H9 (cell line): ENCODE results near the gene TSKU. TPM values are rescaled to one million over a fixed set of nuclear protein-coding genes. Genes with fewer than 3 reads are reported as not detected.

Source experiments
- DNase-seq: peaks from one replicate; pipeline ENCODE4 v3.0.0-alpha.2; 2017
- H2AFZ ChIP-seq: one replicate; pipeline ENCODE4 v1.6.1; 2013; ENCODE audit warnings: mild to moderate bottlenecking, low read length, control low read depth, moderate library complexity
- H2AK5ac ChIP-seq: 2 replicates; pipeline ENCODE4 v1.6.1; 2013; ENCODE audit warnings: low read length, control low read depth, mixed read lengths; ENCODE audit not compliant: insufficient read length
- H2BK120ac ChIP-seq: one replicate; pipeline ENCODE4 v1.6.1; 2013; ENCODE audit warnings: low read depth, mild to moderate bottlenecking, low read length, control low read depth, inconsistent platforms; ENCODE audit not compliant: poor library complexity, severe bottlenecking
- H2BK12ac ChIP-seq: 2 replicates; pipeline ENCODE4 v1.6.1; 2013; ENCODE audit warnings: low read length, control low read depth, mixed read lengths, low read depth; ENCODE audit not compliant: insufficient read length
- H2BK15ac ChIP-seq: 2 replicates; pipeline ENCODE4 v1.6.1; 2013; ENCODE audit warnings: low read depth, low read length, control low read depth
- H2BK20ac ChIP-seq: one replicate; pipeline ENCODE4 v1.6.1; 2013; ENCODE audit warnings: low read depth, mild to moderate bottlenecking, low read length, control low read depth, inconsistent platforms; ENCODE audit not compliant: poor library complexity, severe bottlenecking
- H2BK5ac ChIP-seq: 2 replicates; pipeline ENCODE4 v1.6.1; 2013; ENCODE audit warnings: low read length, control low read depth, mixed read lengths; ENCODE audit not compliant: insufficient read length
- H3K14ac ChIP-seq: 2 replicates; pipeline ENCODE4 v1.6.1; 2013; ENCODE audit warnings: low read length, control low read depth; ENCODE audit not compliant: insufficient read depth
- H3K18ac ChIP-seq: 2 replicates; pipeline ENCODE4 v1.6.1; 2013; ENCODE audit warnings: low read depth, mild to moderate bottlenecking, mixed read lengths, low read length, control low read depth; ENCODE audit not compliant: insufficient read length
- H3K23ac ChIP-seq: 2 replicates; pipeline ENCODE4 v1.6.1; 2013; ENCODE audit warnings: low read length, control low read depth, mixed read lengths, low read depth; ENCODE audit not compliant: insufficient read length
- H3K23me2 ChIP-seq: 2 replicates; pipeline ENCODE4 v1.6.1; 2013; ENCODE audit warnings: low read depth, mild to moderate bottlenecking, mixed read lengths, low read length, control low read depth; ENCODE audit not compliant: insufficient read length, poor library complexity, severe bottlenecking
- H3K27ac ChIP-seq: 2 replicates; pipeline ENCODE4 v1.5.1; 2013; ENCODE audit warnings: low read length, control low read depth, mixed read lengths, low read depth; ENCODE audit not compliant: insufficient read length
- H3K27me3 ChIP-seq: 2 replicates; pipeline ENCODE4 v1.6.1; 2013; ENCODE audit warnings: low read length, control low read depth, inconsistent platforms; ENCODE audit not compliant: insufficient read depth
- H3K4ac ChIP-seq: 2 replicates; pipeline ENCODE4 v1.6.1; 2013; ENCODE audit warnings: low read depth, mild to moderate bottlenecking, control low read depth, inconsistent platforms, low read length, moderate library complexity
- H3K4me1 ChIP-seq: 2 replicates; pipeline ENCODE4 v1.6.1; 2013; ENCODE audit warnings: low read length, control low read depth, inconsistent platforms; ENCODE audit not compliant: insufficient read depth
- H3K4me2 ChIP-seq: 2 replicates; pipeline ENCODE4 v1.6.1; 2013; ENCODE audit warnings: low read length, control low read depth, mixed read lengths; ENCODE audit not compliant: insufficient read length, insufficient read depth
- H3K56ac ChIP-seq: 2 replicates; pipeline ENCODE4 v1.6.1; 2013; ENCODE audit warnings: low read depth, mild to moderate bottlenecking, mixed read lengths, low read length, control low read depth; ENCODE audit not compliant: insufficient read length
- H3K79me1 ChIP-seq: 2 replicates; pipeline ENCODE4 v1.6.1; 2013; ENCODE audit warnings: low read depth, mild to moderate bottlenecking, moderate library complexity, low read length, control low read depth, inconsistent platforms; ENCODE audit not compliant: insufficient read depth, poor library complexity, severe bottlenecking
- H3K79me2 ChIP-seq: 2 replicates; pipeline ENCODE4 v1.6.1; 2013; ENCODE audit warnings: low read length, control low read depth, inconsistent platforms; ENCODE audit not compliant: insufficient read depth
- H3K9ac ChIP-seq: 2 replicates; pipeline ENCODE4 v1.6.1; 2013; ENCODE audit warnings: low read length, control low read depth, mixed read lengths; ENCODE audit not compliant: insufficient read length; ENCODE audit errors: extremely low read depth
- H3K9me3 ChIP-seq: one replicate; pipeline ENCODE4 v1.6.1; 2013; ENCODE audit warnings: low read depth, low read length, inconsistent platforms; ENCODE audit not compliant: control insufficient read depth
- H3T11ph ChIP-seq: one replicate; pipeline ENCODE4 v1.6.1; 2013; ENCODE audit warnings: mild to moderate bottlenecking, low read length, control low read depth, inconsistent platforms
- H4K20me1 ChIP-seq: one replicate; pipeline ENCODE4 v1.6.1; 2013; ENCODE audit not compliant: control insufficient read depth, insufficient read length, insufficient read depth
- H4K5ac ChIP-seq: 2 replicates; pipeline ENCODE4 v1.6.1; 2013; ENCODE audit warnings: low read depth, mild to moderate bottlenecking, mixed read lengths, low read length, control low read depth; ENCODE audit not compliant: insufficient read length
- H4K8ac ChIP-seq: replicated peaks from 2 replicates; pipeline ENCODE4 v1.6.1; 2013; ENCODE audit warnings: low read length, control low read depth, mixed read lengths, low read depth; ENCODE audit not compliant: insufficient read length
- H4K91ac ChIP-seq: 2 replicates; pipeline ENCODE4 v1.6.1; 2013; ENCODE audit warnings: low read depth, mild to moderate bottlenecking, moderate library complexity, mixed read lengths, low read length, control low read depth; ENCODE audit not compliant: insufficient read length
- H3K27ac Mint-ChIP-seq, 3 experiments: 2 replicates in 2 of 3; 3 replicates in 1 of 3; pipeline ENCODE4 v1.8.0; 2020 to 2021; ENCODE audit warnings: mixed read lengths in 3 of 3, mild to moderate bottlenecking in 1 of 3, moderate library complexity in 1 of 3
- H3K27me3 Mint-ChIP-seq: 2 replicates; pipeline ENCODE4 v1.8.0; 2021; ENCODE audit warnings: low read depth, mild to moderate bottlenecking, moderate library complexity, mixed read lengths
- H3K36me3 Mint-ChIP-seq, 3 experiments: 2 replicates in 2 of 3; 3 replicates in 1 of 3; pipeline ENCODE4 v1.8.0; 2020 to 2021; ENCODE audit warnings: low read depth in 3 of 3, mixed read lengths in 3 of 3; ENCODE audit not compliant: insufficient read depth in 1 of 3
- H3K4me1 Mint-ChIP-seq, 2 experiments: 2 replicates each; pipeline ENCODE4 v1.8.0; 2020; ENCODE audit warnings: mixed read lengths in 2 of 2
- H3K4me3 Mint-ChIP-seq, 2 experiments: 2 replicates in 1 of 2; 3 replicates in 1 of 2; pipeline ENCODE4 v1.8.0; 2020 to 2021; ENCODE audit warnings: mild to moderate bottlenecking in 2 of 2, mixed read lengths in 2 of 2, moderate library complexity in 1 of 2
- H3K9me3 Mint-ChIP-seq, 2 experiments: 2 replicates in 1 of 2; 3 replicates in 1 of 2; pipeline ENCODE4 v1.8.0; 2020; ENCODE audit warnings: mild to moderate bottlenecking in 2 of 2, mixed read lengths in 2 of 2, moderate library complexity in 1 of 2
- WGBS: extraction: QIAGEN DNeasy Blood & Tissue Kit; methylation state at CpG from one replicate; pipeline ENCODE4 v1.1.7; 2013; ENCODE audit warnings: missing lambda C conversion rate, low lambda C conversion rate, mixed read lengths; ENCODE audit not compliant: insufficient read length; ENCODE audit errors: extremely low coverage; 5-methylcytosine and 5-hydroxymethylcytosine counted together
- total RNA-seq: library from RNA; stranded (reverse); gene quantifications from 2 replicates; pipeline ENCODE4 v1.2.1, GENCODE V29; 2021
- TF ChIP-seq, protein P1 (sequence below): fragments of 200-600 bp; sonication (generic); conservative IDR thresholded peaks from 3 replicates; pipeline ENCODE4 v1.8.0; 2021; ENCODE audit warnings: antibody characterized with exemption, mild to moderate bottlenecking

Gene TSKU
- total RNA-seq, 1 experiment from 2014 or later = 25.4 TPM

DNA sequence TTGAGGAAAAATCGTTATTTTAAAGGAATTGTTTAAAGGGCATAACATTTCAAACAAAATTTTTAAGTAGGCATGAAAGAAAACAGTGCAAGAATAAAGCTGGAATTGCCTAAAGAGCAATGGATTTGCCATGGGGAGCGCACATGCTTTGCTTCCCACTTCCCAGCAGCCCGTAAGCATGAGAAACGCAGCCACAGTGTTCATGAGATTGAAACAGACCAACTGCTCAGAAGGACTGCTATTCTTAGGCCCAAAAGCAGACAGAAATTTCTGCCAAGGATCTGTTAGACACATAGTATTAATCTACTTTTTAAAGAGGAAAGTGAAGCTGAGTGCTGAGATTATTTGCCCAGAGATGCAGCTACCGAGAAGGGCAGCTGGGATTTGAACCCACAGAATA lies 34.2 kb upstream of the TSKU start:
- Histone ChIP-seq H3K27me3 (no peaks in the 10 kb centered on the region), H2BK120ac (no peak overlapping the region), H3K79me1 (no peaks in the 10 kb centered on the region), H3K23me2 (no peaks in the 10 kb centered on the region), H3K79me2 (no peaks in the 10 kb centered on the region), H3K4me1 (no peaks in the 10 kb centered on the region; the same call in 1 of the 2 replicates), H3K14ac (no peak overlapping the region), H3T11ph (no peak overlapping the region), H2AFZ (no peak overlapping the region), H3K27ac (no peak overlapping the region), H4K5ac (no peak overlapping the region), H3K9ac (no peak overlapping the region), H2BK20ac (no peak overlapping the region), H3K4me2 (no peak overlapping the region), H2BK12ac (no peak overlapping the region), H3K18ac (no peak overlapping the region), H4K91ac (no peak overlapping the region), H3K23ac (no peak overlapping the region), H2BK5ac (no peak overlapping the region), H4K20me1 (no peaks in the 10 kb centered on the region), H4K8ac (no peak overlapping the region), H2AK5ac (no peak overlapping the region), H3K56ac (no peak overlapping the region), H3K9me3 (no peaks in the 10 kb centered on the region), H2BK15ac (no peak overlapping the region), H3K4ac (no peak overlapping the region)
- peaks cover 13 to 46% of the 10 kb centered on the region in 2 experiments for H3K4me1 Mint-ChIP-seq
- peaks cover 10% of the 10 kb centered on the region for H3K27me3 Mint-ChIP-seq
- TF ChIP-seq, protein P1, sequence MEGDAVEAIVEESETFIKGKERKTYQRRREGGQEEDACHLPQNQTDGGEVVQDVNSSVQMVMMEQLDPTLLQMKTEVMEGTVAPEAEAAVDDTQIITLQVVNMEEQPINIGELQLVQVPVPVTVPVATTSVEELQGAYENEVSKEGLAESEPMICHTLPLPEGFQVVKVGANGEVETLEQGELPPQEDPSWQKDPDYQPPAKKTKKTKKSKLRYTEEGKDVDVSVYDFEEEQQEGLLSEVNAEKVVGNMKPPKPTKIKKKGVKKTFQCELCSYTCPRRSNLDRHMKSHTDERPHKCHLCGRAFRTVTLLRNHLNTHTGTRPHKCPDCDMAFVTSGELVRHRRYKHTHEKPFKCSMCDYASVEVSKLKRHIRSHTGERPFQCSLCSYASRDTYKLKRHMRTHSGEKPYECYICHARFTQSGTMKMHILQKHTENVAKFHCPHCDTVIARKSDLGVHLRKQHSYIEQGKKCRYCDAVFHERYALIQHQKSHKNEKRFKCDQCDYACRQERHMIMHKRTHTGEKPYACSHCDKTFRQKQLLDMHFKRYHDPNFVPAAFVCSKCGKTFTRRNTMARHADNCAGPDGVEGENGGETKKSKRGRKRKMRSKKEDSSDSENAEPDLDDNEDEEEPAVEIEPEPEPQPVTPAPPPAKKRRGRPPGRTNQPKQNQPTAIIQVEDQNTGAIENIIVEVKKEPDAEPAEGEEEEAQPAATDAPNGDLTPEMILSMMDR = no peak
- H3K36me3 Mint-ChIP-seq = no peaks in the 10 kb centered on the region; a peak in 2 of 7 replicates
- no peak overlapping the region; a peak in 1 of 7 replicates for H3K27ac Mint-ChIP-seq
- no peak overlapping the region for H3K4me3 Mint-ChIP-seq
- 100% methylated on average over 1 of the region's 5 CpGs for WGBS
- no peak for DNase-seq
- no peaks in the 10 kb centered on the region; a peak in 1 of 5 replicates for H3K9me3 Mint-ChIP-seq
